ENCODE data around the gene ACVRL1. TPM values are rescaled to one million over a fixed set of nuclear protein-coding genes. Genes with fewer than 3 reads are reported as not detected.

Gene ACVRL1
- total RNA-seq, 1 experiment from 2014 or later, result 2.6 TPM

DNA sequence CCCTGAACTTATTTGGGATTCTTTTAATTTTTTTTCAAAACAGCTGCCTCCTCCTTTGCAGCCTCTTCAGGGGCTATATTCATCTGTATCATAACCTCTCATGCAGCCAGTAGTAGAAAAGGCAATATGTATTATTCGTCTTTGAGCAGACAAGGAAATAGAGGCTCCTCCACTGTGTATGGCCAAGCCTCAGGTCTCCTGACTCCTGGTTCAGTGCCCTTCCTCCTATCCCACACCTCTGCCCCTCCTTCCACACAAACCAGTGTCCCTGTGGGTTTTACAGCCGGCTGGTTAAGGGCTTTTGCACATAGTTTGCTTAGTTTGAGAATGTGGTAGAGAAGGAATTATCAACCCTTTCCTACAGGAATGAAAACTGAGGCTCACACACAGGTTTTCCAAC lies 8.8 kb upstream of the ACVRL1 start:
- DNase-seq (ENCODE audit: low read depth), result no peak

DNA sequence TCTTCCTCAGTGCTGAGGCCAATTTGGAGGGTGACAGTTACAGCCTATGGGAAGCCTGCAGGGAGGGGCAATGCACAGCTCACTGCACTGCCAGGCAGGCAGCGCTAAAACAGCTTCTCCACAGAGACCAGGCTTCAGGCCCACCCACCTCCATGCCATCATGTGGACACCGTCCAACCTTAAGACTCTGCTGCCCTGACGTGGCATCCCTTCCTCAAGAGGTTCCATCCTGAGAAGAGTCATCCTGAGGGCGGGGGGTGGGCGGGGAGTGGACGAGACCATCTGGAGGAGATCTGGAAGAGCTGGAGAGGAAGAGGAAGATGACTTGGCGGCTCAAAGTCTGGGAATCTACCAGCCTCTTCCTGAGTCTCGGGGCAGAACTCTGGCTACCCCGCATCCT lies 8.4 kb upstream of the ACVRL1 start:
- no peak for DNase-seq (ENCODE audit: low read depth)

DNA sequence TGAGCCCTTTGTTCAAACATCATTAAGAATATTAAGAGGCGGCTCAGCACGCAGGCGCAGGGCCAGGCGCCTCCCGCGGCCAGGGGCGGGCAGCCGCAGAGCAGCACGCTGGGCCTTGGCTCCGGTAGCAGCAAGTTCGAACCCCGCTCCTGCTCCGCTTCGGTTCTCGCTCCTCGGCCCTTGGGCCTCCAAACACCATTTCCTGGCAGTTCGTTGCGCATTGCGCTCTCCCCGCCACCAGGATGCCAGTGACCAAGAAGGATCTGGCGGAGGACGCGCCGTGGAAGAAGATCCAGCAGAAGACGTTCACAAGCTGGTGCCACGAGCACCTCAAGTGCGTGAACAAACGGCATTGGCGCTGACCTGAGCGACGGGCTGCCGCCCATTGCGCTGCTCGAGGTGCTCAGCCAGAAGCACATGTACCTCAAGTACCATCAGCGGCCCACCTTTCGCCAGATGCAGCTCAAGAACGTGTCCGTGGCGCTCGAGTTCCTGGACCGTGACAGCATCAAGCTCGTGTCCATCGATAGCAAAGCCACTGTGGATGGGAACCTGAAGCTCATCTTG lies 6.9 kb upstream of the ACVRL1 start:
- no peak for DNase-seq (ENCODE audit: low read depth)

DNA sequence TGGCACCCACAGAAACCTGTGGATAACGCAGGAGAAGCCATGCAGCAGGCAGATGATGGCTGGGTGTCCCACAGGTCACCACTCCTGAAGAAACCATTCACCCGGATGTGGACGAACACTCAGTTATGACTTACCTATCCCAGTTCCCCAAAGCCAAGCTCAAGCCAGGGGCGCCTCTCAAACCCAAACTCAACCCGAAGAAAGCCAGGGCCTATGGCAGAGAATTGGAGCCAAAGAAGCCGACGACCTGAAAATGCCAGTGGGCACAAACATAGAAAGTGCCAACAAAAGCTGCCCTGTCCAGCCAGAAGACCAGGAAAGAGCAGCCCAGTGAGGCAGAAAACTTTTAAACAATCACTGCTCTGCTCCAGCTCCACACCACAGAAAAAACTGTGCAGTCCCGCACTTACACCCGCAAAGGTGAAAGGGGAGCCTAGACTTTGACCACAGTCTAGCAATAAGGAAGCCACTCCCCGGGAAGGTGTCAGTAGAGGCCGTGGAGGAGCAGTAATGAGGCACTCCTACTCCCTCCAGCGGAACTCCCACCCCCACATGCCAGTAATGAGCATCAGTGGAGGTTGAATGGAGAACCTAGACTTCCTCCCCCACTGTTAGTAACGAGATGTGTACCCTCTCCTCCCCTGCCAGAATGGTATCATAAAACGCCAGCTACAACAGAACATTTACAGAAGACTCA lies 6.0 kb upstream of the ACVRL1 start:
- DNase-seq (ENCODE audit: low read depth), result no peak

DNA sequence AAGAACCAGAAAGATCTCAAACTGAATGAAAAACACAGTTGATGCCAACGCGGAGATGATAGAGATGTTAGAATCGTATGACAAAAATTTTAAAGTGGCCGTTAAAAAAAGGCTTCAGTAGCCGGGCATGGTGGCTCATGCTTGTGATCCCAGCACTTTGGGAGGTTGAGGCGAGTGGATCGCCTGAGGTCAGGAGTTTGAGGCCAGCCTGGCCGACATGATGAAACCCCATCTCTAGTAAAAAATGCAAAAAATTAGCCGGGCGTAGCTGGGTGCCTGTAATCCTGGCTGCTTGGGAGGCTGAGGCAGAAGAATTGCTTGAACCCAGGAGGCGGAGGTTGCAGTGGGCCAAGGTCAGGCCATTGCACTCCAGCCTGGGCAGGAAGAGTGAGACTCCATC lies 5.4 kb upstream of the ACVRL1 start:
- no peak for DNase-seq (ENCODE audit: low read depth)

DNA sequence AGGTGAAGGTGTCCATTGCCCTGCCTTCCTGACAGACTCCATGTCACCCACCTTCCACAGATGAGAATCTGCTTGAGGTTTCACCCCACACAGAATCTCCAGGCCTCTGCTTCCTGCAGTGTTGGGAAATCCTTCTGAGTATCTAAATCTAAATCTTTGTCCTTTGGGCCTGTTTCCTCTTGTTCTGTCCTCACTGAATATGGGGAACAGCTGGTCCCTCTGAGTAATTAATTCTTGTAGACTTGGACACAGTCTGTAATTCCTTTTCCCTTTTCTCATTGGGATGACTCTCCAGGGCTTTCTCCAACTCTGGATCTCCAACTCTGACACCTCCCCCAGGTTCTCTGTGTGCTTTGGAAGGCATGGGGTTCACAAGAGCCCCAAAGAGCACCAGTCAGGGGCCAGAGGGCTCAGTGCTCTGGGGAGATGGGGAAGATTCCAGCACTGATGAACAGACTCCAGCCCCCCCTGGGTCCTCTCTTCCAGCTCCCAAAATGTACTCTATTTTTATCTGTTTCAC lies 2.3 kb upstream of the ACVRL1 start:
- DNase-seq (ENCODE audit: low read depth), result peak; percentile 92

DNA sequence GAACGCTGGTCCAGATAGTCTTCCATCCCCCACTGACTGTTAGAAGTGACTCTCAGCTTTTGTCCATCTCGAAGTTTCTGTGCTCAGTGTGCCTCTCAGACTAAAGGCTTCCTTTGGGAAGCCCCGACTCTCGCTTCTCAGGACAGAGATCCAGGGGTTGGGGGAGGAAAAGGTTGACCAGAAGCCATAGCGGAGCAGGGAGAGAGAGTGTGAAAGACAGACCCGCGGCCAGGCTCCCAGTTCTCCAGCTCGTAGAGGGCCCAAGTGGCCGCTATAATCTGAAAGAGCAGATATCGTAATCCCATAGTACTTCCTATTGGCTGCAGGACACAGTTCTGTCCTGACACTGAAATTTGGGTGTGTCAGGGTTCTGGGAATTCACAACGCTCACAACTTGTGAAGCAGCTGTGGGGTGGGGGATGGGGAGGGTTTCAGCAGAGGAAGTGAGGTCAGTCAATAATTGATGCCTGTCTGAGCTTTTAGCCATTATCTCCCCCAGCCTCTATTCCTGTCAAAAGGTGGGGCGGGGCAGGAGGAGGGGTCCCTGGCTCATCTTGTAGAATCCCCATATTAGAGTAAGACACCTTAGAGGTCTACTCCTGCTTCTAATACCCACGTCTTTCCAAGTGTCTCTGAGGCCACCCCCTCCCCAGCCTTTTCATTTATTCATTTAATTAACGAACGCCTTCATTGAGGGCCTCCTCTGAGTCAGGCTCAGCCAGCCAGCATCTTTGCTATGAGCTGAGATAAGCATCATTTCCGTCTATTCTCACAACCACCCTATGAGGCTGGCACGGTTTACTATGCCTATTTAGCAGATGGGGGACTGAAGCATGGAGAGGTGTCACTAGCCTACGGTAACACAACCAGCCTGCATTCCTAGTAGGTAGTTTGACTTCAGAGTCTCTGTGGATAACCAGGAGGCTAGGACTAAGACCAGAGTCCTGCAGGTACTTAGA lies 1.6 kb upstream of the ACVRL1 start:
- peak; percentile 91 for DNase-seq (ENCODE audit: low read depth)

DNA sequence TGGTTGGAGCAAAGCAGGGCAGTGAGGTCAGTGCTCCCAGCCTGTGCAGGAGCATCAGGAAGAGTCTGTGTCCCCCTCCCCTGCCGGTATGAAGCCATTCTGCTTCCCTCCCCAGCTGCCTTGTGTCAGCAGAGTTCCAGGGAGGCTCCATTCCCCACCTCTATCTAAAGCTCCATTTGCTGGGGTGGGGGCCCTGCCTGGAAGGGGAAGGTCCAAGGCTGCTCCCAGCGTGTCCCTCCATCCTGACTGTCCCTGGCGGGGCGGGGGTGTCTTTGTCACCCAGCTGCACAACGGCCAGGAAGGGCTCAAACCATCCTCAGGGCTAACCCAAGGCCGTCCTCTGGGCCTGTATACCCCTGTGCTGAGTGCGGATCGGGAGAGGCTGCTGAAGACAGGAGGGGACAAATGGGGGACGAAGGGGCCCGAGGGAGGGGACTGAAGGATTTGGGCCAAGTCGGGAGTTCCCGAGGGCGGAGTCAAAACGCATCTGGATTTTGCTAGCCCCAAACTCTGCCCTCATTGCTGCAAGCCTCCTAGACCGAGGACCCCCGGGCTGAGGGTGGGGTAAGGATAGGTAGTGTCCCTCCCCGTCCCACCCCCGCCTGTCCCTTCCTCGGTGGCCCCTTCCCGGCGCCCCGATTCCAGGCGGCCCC lies 748 bp upstream of the ACVRL1 start:
- no peak for DNase-seq (ENCODE audit: low read depth)

DNA sequence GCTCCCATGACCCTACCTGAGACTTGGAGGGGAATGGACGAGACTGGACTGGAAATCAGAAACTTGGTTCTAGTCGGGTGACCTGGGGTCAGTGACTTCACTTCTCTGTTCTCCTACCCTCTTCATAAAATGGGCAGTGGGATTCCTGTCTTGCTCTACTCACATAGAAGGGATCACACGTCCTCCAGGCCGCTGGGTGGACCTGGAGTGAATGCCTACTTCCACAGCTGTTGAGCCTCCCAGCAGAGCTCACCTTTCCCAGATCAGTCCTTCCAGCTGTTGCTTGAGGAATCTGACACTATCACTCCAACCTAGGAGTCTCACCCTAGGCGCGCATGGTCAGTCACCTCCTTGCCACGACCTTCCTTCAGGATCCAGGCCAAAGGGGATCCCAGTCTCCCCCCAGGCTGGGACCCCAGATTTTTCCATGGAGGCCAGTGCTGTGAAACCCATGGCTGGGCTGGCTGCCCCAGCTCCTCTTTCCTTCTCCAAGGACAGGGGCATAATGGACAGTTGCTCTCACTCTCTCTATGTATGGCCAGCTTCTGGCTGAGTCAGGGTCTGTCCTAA lies 637 bp downstream of the ACVRL1 start:
- DNase-seq (ENCODE audit: low read depth), result no peak

DNA sequence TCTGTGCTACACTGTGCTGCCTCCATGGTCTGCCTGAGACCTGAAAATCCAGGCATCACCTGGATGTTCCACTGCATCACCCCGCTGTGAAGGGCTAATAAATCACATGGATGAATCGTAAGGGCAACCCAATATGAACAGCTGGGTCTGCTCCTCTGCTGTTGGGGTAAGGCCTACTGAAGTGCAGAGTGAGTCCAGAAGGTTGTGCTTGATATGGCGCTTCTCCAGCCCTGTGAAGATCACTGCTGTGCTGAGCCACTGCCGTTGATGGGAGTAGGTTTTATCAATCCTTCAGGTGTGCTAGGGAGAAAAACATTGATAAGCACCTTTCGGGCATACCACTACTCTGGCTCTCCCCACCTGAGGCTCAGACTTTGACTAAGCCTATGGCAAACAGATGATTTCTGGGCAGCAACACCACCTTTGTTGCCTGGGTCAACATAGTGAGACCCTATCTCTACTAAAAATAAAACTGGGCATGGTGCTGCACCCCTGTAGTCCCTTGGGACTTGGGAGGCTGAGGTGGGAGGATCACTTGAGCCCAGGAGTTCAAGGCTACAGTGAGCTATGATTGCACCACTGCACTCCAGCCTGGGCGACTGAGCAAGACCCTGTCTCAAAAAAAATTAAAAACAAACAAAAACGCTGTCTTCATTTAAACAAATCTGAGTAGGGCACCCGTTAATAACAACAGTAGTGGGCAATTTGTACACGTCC lies 1.7 kb downstream of the ACVRL1 start:
- DNase-seq (ENCODE audit: low read depth), result no peak

DNA sequence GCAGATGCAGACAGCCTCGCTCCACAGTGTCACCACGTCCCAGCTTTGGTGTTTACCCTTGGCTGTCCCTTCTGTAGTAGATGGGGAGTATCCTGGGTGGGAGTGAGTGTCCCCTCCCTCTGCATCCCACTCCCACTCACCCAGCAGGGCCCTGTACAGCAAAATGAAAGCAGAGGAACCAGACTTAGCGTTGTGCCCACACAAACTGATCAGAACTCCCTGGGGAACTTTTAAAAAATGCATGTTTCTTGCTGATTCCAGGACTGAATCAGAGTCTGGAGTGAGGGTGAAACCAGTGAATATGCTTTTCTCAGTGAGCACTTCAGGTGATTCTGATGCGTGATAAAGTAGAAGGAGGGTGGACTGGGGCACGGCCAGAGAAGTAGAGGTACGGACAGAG lies 2.9 kb downstream of the ACVRL1 start:
- DNase-seq (ENCODE audit: low read depth), result no peak

DNA sequence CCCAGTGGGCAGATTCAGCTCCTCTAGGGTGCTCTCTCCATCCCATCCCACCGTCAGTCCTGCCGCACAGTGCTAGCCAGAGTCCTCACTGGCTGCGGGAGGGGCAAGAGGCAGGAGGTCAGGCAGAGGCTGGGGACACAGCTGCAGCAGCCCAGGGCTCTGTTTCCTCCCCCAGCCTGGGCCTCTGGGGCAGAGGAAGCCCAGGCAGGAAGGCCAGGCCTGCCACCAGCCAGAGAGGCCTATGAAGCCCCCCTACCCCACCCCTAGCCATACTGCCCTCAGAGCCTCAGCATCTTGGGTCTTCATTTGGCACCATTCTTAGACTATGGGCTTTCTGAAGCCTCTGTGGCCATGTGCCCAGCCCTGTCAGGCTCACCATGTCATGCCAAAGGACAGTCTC lies 3.4 kb downstream of the ACVRL1 start:
- DNase-seq (ENCODE audit: low read depth), result no peak

DNA sequence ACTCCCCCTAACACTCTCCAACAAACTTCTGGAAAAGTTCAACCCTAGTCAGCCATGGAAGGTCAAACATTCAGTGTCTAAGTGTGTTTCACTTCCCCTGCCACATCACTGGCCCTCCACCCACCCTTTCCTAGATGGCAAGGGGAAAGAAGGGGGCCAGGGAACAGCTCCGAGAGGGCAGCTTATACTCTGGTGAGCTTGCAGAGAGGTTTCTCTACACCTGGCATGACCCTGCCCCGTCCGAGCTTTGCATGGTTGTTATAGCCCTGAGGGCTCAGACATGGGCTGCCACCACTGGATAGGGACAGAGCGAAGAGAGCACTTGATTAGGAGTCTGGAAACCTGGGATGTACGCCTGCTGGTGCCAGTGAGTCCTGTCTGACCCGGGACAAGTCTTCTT lies 4.0 kb downstream of the ACVRL1 start:
- no peak for DNase-seq (ENCODE audit: low read depth)

DNA sequence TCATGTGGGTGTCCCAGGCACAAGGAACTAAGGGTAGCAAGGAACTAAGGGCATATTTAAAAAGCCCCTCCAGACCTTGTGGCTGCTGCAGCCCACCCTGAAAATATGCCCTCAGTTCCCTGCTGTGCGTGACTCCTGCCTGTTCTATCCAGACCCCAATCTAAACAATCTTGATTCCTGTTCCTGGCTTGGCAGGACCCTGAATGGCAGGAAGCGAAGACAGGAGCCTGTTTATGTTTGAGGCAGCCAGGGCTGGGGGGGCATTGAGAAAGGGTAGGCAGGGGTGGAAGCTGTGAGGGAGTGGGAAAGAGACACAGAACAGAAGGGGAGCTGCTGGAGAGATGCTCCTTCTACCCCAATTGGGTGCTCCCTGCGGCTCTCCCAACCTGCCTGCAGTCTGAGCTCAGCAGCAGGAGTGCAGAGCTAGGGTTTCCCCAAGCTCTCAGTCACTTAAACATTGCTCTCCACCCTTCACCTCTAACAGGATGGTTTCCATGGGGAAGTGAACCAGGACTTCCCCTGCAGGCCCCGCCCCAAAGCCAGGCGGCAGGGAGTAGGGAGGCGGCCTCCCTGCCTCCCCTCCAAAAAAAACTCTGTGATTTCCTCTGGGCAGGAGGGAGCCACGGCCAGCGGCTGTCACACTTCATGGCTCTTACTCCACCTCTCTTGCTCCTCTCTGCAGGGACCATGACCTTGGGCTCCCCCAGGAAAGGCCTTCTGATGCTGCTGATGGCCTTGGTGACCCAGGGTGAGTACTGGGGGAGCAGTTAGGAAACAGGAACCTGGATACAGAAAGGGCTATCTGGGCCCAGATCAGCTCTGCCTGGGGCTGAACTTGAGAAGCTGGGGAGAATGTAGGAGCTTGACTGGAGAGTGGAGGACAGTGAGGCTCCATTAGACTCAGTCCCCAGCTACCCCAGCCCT lies 4.7 kb downstream of the ACVRL1 start:
- no peak for DNase-seq (ENCODE audit: low read depth)

DNA sequence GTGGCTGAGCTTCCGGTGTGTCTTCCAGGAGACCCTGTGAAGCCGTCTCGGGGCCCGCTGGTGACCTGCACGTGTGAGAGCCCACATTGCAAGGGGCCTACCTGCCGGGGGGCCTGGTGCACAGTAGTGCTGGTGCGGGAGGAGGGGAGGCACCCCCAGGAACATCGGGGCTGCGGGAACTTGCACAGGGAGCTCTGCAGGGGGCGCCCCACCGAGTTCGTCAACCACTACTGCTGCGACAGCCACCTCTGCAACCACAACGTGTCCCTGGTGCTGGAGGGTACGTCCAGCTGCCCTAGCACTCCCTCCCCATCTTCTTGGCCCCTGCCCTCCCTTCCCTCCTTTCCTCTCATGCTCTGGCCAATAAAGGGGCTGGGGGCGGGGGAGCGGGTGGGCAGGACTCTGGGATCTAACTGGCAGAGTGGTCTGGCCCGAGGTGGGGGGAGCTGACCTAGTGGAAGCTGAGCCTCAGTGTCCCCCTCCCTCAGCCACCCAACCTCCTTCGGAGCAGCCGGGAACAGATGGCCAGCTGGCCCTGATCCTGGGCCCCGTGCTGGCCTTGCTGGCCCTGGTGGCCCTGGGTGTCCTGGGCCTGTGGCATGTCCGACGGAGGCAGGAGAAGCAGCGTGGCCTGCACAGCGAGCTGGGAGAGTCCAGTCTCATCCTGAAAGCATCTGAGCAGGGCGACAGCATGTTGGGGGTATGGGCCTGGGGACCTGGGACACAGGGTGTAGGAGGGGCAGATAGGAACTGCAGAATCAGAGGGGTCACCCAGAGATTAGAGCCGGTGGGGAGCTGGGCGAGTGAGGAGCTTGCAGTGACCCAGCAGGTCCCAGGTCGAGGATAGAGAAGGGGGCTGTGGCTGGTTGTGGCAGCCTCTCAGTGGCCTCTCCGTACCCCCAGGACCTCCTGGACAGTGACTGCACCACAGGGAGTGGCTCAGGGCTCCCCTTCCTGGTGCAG lies 6.0 kb downstream of the ACVRL1 start:
- DNase-seq (ENCODE audit: low read depth), result no peak

DNA sequence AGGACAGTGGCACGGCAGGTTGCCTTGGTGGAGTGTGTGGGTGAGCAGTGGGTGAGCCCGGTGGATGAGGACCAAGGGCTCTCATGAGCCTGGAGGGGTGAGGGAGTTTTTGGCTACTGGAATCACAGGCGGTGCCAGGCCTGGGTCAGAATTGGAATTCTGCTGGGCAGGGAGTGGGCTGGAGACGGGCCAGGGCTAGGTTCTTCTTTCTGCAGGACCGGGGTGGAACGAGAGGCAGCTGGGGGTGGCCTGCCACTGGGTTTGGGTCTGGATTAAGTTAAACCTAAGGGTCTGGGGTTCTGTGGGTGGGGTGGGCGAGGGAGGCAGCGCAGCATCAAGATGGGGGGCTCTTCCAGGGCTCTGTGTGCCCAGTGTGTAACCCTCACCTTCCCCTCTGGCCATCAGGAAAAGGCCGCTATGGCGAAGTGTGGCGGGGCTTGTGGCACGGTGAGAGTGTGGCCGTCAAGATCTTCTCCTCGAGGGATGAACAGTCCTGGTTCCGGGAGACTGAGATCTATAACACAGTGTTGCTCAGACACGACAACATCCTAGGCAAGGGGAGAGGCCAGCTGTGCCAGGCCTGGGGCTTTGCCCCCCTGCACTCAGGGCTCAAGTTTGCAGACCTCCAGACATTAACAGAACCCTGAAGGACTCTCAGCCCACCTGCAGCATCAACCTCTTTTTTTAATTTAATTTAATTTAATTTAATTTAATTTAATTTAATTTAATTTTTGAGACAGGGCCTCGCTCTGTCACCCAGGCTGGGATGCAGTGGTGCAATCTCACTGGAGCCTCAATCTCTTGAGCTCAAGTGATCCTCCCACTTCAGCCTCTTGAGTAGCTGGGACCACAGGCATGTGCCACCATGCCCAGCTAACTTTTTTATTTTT lies 7.0 kb downstream of the ACVRL1 start:
- no peak for DNase-seq (ENCODE audit: low read depth)

DNA sequence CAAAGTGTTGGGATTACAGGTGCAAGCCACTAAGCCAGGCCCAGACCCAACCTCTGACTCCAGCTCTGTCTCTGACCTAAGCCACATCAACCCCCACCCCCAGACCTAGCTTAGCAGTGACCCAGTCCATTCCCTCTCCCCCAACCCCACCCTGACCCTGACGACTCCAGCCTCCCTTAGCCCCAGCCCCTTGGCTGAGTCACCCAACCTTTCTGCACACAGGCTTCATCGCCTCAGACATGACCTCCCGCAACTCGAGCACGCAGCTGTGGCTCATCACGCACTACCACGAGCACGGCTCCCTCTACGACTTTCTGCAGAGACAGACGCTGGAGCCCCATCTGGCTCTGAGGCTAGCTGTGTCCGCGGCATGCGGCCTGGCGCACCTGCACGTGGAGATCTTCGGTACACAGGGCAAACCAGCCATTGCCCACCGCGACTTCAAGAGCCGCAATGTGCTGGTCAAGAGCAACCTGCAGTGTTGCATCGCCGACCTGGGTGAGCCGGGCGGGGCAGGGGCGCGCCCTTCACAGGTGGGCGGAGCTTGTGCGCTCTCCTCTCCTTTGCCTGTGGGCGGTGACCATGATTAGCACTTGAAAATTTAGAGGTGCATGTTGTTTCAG lies 7.8 kb downstream of the ACVRL1 start:
- no peak for DNase-seq (ENCODE audit: low read depth)

Measured in LHCN-M2 (cell line).